Activated T-cell treated with anti-CD3 and anti-CD28 coated beads for 48 hours (primary cell): ENCODE data around the gene KIF20A.
"Not testable (repeated sequence)": the region's sequence is repeated elsewhere in the genome, so short reads cannot be mapped to it uniquely, and the experiment has no call there.

Experiments used
- DNase-seq: peaks from one replicate; pipeline ENCODE4 v3.0.0-alpha.2; 2020; ENCODE audit warnings: low read depth

The KIF20A gene

GRCh38 chr5:138186002-138186447 is 7.1 kb downstream of the KIF20A start:
- DNase-seq = no peak

- no peak for DNase-seq
These were observed 9.7 kb downstream of the KIF20A start for GRCh38 chr5:138188626-138189025.

GRCh38 chr5:138192826-138193225 is 13.9 kb downstream of the KIF20A start:
- no peak for DNase-seq

- DNase-seq = not testable (repeated sequence)
These were observed 14.9 kb downstream of the KIF20A start for GRCh38 chr5:138193859-138194258.

GRCh38 chr5:138210985-138211384 is 32.1 kb downstream of the KIF20A start:
- no peak for DNase-seq

- DNase-seq = no peak
These were observed 33.9 kb downstream of the KIF20A start for GRCh38 chr5:138212828-138213160.

- peak; percentile 82 for DNase-seq
These were observed 34.5 kb downstream of the KIF20A start, which contains the start of gene CDC23 for GRCh38 chr5:138213161-138214029. Gene CDC23 (minus strand): TSS chr5:138213323. CDS start chr5:138213312, 11 bp downstream.

GRCh38 chr5:138216799-138217198 is 37.9 kb downstream of the KIF20A start:
- DNase-seq = no peak

GRCh38 chr5:138223532-138223931 is 44.6 kb downstream of the KIF20A start:
- no peak for DNase-seq

- DNase-seq = no peak
These were observed 45.8 kb downstream of the KIF20A start for GRCh38 chr5:138224712-138225111.

GRCh38 chr5:138226910-138227309 is 48.0 kb downstream of the KIF20A start:
- no peak for DNase-seq

GRCh38 chr5:138229387-138229786 is 50.5 kb downstream of the KIF20A start:
- no peak for DNase-seq

GRCh38 chr5:138230261-138230660 is 51.3 kb downstream of the KIF20A start:
- DNase-seq = no peak

GRCh38 chr5:138230981-138231589 is 52.2 kb downstream of the KIF20A start:
- no peak for DNase-seq

GRCh38 chr5:138233280-138233679 is 54.4 kb downstream of the KIF20A start:
- no peak for DNase-seq

GRCh38 chr5:138234651-138235050 is 55.7 kb downstream of the KIF20A start:
- no peak for DNase-seq
